Chondrocyte (in vitro differentiated cells): ENCODE measurements around the gene IMMP2L. TPM values are rescaled to one million over a fixed set of nuclear protein-coding genes. Genes with fewer than 3 reads are reported as not detected.

Experiments
- DNase-seq: peaks from one replicate; pipeline ENCODE4 v3.0.0; 2021; ENCODE audit warnings: mixed read lengths, low spot score
- H3K27ac Mint-ChIP-seq: one replicate; pipeline ENCODE4 v1.8.0; 2021; ENCODE audit warnings: mild to moderate bottlenecking, moderate library complexity, mixed read lengths; ENCODE audit not compliant: unreplicated experiment
- H3K27me3 Mint-ChIP-seq: 2 replicates; pipeline ENCODE4 v1.8.0; 2021; ENCODE audit warnings: low read depth, mixed read lengths
- H3K36me3 Mint-ChIP-seq: 2 replicates; pipeline ENCODE4 v1.8.0; 2021; ENCODE audit warnings: low read depth, mixed read lengths
- H3K4me1 Mint-ChIP-seq: 2 replicates; pipeline ENCODE4 v1.8.0; 2021; ENCODE audit warnings: low read depth, mild to moderate bottlenecking, mixed read lengths
- H3K4me3 Mint-ChIP-seq: one replicate; pipeline ENCODE4 v1.8.0; 2021; ENCODE audit warnings: mild to moderate bottlenecking, moderate library complexity, mixed read lengths; ENCODE audit not compliant: unreplicated experiment
- H3K9me3 Mint-ChIP-seq: 2 replicates; pipeline ENCODE4 v1.8.0; 2021; ENCODE audit warnings: low read depth, mixed read lengths
- total RNA-seq: library from RNA; stranded (reverse); gene quantifications from 3 replicates; pipeline ENCODE4 v1.2.1, GENCODE V29; 2021
- TF ChIP-seq, protein P1 (sequence below): fragments of 200-600 bp; sonication (generic); IDR thresholded peaks from 2 replicates; pipeline ENCODE4 v1.5.0; 2021; ENCODE audit warnings: antibody characterized with exemption, mild to moderate bottlenecking, moderate library complexity

IMMP2L gene
- total RNA-seq, 1 donor from 2014 or later: 6.1 TPM

DNA sequence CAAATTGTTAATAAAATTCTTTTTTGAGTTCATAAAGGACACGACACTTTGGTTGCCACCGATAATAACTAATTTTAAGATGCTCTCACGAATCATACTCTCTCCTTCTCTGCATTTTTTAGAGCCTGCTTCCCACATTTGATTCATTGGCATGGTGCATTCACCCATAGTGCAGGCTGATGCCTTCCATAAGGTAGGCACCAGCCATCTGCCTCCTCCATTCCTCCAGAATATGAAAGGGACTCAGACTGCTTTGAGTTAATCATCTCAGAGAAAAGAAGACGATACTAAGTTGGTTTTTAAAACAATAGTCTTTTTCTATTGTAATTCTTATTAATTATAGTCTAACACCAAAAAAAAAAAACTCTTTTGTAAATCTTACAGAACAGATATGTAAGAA lies 505.2 kb downstream of the IMMP2L start:
- TF ChIP-seq, protein P1, sequence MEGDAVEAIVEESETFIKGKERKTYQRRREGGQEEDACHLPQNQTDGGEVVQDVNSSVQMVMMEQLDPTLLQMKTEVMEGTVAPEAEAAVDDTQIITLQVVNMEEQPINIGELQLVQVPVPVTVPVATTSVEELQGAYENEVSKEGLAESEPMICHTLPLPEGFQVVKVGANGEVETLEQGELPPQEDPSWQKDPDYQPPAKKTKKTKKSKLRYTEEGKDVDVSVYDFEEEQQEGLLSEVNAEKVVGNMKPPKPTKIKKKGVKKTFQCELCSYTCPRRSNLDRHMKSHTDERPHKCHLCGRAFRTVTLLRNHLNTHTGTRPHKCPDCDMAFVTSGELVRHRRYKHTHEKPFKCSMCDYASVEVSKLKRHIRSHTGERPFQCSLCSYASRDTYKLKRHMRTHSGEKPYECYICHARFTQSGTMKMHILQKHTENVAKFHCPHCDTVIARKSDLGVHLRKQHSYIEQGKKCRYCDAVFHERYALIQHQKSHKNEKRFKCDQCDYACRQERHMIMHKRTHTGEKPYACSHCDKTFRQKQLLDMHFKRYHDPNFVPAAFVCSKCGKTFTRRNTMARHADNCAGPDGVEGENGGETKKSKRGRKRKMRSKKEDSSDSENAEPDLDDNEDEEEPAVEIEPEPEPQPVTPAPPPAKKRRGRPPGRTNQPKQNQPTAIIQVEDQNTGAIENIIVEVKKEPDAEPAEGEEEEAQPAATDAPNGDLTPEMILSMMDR: no peak
- H3K9me3 Mint-ChIP-seq: no peaks in the 10 kb centered on the region
- no peak for DNase-seq
- no peak overlapping the region for H3K4me3 Mint-ChIP-seq
- H3K4me1 Mint-ChIP-seq: no peaks in the 10 kb centered on the region
- H3K27ac Mint-ChIP-seq: no peak overlapping the region
- no peaks in the 10 kb centered on the region for H3K27me3 Mint-ChIP-seq
- no peaks in the 10 kb centered on the region for H3K36me3 Mint-ChIP-seq

DNA sequence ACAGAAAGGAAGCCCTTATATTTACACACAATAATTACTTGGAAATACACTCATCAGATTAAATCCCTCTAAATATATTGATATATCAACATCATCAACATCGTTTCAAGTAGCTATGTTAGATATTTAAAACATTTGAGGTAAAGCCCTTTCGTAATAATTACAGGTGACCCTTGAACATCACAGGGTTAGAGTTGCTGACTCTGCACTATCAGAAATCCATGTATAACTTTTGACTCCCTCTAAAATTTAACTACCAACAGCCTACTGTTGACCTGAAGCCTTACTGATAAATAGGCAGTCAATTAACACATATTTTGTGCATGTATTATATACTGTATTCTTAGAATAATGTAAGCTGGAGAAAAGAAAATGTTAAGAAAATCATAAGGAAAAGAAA lies 505.9 kb downstream of the IMMP2L start:
- Mint-ChIP-seq H3K27ac (no peak overlapping the region), H3K4me3 (no peak overlapping the region), H3K27me3 (no peaks in the 10 kb centered on the region), H3K36me3 (no peaks in the 10 kb centered on the region), H3K9me3 (no peaks in the 10 kb centered on the region), H3K4me1 (no peaks in the 10 kb centered on the region)
- TF ChIP-seq, protein P1: no peak
- DNase-seq: no peak

DNA sequence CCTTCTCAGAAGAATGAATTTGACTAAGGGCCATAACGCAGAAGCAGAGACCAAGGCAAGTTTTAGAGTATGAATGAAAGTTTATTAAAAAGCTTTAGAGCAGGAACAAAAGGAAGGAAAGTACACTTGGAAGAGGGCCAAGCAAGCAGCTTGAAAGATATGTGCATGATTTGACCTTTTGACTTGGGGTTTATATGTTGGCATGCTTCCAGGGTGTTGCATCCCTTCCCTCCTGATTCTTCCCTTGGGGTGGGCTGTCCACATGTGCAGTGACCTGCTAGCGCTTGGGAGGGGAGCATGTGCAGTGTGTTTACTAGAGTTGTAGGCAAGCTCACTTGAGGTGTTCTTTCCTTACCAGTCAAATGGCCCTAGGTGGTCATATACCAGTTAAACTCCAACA lies 509.3 kb downstream of the IMMP2L start:
- Mint-ChIP-seq H3K27me3 (no peaks in the 10 kb centered on the region), H3K27ac (no peak overlapping the region), H3K9me3 (no peaks in the 10 kb centered on the region), H3K4me3 (no peak overlapping the region), H3K4me1 (no peaks in the 10 kb centered on the region), H3K36me3 (no peaks in the 10 kb centered on the region)
- DNase-seq: no peak
- TF ChIP-seq, protein P1: no peak

DNA sequence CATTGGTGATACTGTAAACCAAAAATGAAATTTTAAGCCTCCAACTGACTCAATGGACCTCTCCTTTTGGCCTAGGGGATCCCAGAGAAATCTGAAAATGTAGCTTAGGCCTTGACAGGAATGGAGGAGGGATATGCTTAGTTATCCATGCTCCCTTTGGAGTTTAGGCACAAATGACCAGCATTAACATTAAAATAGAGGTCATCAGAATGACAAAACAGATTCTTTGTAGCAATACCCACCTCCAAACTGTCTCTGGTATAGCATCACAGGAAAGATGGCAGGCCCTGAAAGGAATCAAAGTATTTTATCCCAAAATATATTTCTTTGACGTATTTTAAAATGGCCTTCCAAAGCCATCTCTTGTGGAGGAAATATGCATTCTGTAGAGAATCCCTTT lies 510.5 kb downstream of the IMMP2L start:
- TF ChIP-seq, protein P1: no peak
- Mint-ChIP-seq H3K4me1 (no peaks in the 10 kb centered on the region), H3K36me3 (no peaks in the 10 kb centered on the region), H3K9me3 (no peaks in the 10 kb centered on the region), H3K4me3 (no peak overlapping the region), H3K27me3 (no peaks in the 10 kb centered on the region), H3K27ac (no peak overlapping the region)
- no peak for DNase-seq

DNA sequence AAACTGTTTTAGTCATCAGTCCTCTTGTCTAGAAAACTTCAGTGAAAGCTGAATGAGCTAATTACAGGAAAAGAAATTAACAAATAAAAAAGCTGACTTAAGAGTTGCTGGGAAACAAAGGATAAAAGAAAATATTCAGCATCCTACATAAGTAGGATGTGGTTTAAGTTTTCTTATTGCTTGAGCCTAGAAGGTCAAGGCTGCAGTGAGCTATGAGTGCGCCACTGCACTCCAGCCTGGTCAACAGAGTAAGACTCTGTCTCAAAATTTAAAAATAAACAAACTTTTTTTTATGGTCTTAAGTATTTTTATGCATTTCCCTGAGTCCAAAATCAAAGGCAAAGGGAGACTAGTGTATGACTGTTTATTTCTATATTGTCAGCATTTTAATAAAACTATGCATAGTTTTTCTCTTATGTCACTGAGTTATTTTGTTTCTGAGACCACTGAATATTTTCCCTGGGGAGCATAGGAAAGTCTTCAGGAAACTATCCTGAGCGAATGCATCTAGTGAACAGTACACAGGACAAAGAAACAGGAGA lies 511.3 kb downstream of the IMMP2L start:
- Mint-ChIP-seq H3K4me3 (no peak overlapping the region), H3K9me3 (no peaks in the 10 kb centered on the region), H3K4me1 (no peaks in the 10 kb centered on the region), H3K27me3 (no peaks in the 10 kb centered on the region), H3K27ac (no peak overlapping the region), H3K36me3 (no peaks in the 10 kb centered on the region)
- TF ChIP-seq, protein P1: no peak
- DNase-seq: no peak
